ENCODE measurements around the gene EWSR1.

- TF ChIP-seq CTCF (IDR thresholded peaks at IDR 0.05) (no peak), EP300 (IDR thresholded peaks at IDR 0.05) (no peak)
These were observed 74.1 kb downstream of the EWSR1 start for GRCh38 chr22:29342177-29342576.
